GM12801 (cell line): ENCODE results near the gene SHC3.

Source experiments
- TF ChIP-seq, protein P1 (sequence below): IDR thresholded peaks from one replicate; pipeline ENCODE4 v1.5.1; 2011; ENCODE audit warnings: control low read depth; ENCODE audit not compliant: insufficient read length; ENCODE audit errors: extremely low read depth

Gene SHC3

GRCh38 chr9:89051421-89052025 is 127.1 kb downstream of the SHC3 start:
- TF ChIP-seq, protein P1, sequence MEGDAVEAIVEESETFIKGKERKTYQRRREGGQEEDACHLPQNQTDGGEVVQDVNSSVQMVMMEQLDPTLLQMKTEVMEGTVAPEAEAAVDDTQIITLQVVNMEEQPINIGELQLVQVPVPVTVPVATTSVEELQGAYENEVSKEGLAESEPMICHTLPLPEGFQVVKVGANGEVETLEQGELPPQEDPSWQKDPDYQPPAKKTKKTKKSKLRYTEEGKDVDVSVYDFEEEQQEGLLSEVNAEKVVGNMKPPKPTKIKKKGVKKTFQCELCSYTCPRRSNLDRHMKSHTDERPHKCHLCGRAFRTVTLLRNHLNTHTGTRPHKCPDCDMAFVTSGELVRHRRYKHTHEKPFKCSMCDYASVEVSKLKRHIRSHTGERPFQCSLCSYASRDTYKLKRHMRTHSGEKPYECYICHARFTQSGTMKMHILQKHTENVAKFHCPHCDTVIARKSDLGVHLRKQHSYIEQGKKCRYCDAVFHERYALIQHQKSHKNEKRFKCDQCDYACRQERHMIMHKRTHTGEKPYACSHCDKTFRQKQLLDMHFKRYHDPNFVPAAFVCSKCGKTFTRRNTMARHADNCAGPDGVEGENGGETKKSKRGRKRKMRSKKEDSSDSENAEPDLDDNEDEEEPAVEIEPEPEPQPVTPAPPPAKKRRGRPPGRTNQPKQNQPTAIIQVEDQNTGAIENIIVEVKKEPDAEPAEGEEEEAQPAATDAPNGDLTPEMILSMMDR, result no peak

DNA sequence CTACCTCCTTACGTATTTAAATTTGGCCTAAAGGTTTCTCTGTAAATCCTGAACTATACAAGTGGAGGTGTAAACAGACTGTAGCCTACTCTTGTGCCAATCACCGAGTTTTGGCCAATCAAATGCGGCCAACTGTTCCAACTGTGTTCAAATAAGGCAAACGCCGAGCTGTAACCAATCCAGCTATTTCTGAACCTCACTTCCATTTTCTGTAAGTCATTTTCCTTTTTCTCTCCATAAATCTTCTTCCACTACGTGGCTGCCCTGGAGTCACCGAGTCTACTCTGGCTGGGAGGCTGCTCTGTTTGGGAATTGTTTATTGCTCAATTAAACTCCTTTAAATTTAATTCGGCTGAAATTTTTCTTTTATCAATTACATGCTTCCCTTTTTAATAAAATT is 129.0 kb downstream of the SHC3 start:
- TF ChIP-seq, protein P1, result no peak

GRCh38 chr9:89048616-89049015 is 130.0 kb downstream of the SHC3 start:
- TF ChIP-seq, protein P1, result no peak

DNA sequence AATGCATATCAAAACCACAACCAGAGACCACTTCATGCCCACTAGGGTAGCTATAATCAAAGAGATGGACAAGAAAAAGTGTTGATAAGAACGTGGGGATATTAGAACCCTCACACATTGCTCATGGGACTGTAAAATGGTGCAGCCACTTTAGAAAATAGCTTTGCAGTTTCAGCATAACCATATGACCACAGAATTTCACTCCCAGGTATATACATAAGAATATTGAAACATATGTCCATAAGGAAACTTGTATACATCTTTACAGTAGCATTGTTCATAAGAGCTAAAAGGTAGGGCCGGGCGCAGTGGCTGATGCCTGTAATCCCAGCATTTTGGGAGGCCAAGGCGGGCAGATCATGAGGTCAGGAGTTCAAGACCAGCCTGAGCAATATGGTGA is 131.0 kb downstream of the SHC3 start:
- TF ChIP-seq, protein P1, result no peak

GRCh38 chr9:89046832-89047231 is 131.8 kb downstream of the SHC3 start:
- TF ChIP-seq, protein P1, result no peak

- TF ChIP-seq, protein P1, result no peak
These were observed 133.7 kb downstream of the SHC3 start for GRCh38 chr9:89044881-89045280.

DNA sequence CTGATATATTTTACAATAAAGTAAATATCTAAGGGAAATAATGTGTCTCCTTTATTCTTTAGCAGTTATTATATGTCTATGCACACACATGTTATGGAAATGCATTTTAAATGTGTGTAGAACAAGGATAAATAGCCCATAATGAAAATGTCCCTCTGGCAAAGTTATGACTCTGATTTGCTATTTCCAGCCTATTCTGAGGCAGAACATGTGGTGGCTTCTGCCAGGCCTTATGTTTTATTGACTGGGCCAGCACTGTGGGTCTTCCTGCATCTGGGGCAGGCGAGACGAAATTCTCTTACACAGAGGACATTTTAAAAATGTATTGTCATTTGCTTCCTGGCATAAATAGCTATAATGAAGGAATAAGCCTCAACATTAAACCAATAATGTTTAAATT is 134.5 kb downstream of the SHC3 start:
- TF ChIP-seq, protein P1, result no peak
